GM21825 (cell line): Measurements from ENCODE around the gene ENTPD2.
A peak's percentile ranks its signal among the peaks of the same experiment; 100 is the strongest.

Source experiments
- ATAC-seq: cut with Tn5 transposase; IDR thresholded peaks from one replicate; pipeline ENCODE4 v1.9.1; 2021; ENCODE audit warnings: mild to moderate bottlenecking, moderate library complexity; ENCODE audit not compliant: unreplicated experiment

Gene ENTPD2

DNA sequence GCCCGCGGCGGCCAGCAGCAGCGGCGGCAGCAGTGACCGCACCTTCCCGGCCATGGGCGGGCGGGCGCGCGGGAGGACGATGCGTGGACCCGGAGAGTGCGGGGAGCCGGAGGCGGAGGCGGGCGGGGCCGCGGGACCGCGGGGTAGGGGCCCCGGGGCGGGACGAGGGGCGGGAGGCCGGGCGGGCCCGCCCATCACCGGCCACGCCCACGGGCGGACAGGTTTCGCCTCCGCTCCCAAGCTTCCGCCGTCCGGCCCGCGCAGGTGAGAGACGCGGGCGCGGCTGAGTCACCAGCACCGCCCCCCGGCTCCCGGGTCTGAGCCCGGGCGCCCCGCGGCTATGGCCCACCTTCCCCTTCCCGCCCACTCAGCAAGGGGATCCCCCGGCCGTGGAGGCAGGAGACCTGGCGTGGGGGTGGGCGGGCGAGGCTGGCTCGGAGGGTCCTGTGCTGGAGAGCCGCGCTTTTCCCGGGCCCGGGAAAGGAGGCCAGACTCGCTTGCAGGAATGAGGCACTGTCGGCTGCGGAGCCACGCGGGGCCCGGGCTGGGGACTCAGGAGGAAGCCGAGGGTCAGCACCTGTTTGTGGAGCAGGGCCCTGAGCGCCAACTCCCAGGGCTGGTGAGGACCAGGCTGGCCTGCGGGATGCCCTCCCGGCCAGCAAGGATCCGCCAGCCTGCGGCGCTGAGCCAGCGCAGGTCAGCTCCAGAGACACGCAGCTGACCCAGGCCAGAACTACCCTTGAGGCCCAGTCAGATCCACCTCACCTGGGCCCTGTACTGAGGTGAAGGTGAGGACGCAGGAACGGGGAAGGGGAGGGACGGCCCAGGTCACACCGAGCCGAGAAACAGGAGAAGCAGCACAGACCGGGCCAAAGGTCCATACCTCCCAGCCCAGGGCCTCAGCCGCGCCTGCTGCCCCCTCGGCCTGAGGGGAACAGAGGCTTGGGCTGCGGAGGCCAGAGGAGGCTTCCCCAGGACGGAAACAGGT, at the start of gene ENTPD2:
TSS of gene ENTPD2 (minus strand) at position 118 of the 988 bp plus-strand sequence. CDS start at position 54, 64 bp downstream.
- ATAC-seq, result no peak

DNA sequence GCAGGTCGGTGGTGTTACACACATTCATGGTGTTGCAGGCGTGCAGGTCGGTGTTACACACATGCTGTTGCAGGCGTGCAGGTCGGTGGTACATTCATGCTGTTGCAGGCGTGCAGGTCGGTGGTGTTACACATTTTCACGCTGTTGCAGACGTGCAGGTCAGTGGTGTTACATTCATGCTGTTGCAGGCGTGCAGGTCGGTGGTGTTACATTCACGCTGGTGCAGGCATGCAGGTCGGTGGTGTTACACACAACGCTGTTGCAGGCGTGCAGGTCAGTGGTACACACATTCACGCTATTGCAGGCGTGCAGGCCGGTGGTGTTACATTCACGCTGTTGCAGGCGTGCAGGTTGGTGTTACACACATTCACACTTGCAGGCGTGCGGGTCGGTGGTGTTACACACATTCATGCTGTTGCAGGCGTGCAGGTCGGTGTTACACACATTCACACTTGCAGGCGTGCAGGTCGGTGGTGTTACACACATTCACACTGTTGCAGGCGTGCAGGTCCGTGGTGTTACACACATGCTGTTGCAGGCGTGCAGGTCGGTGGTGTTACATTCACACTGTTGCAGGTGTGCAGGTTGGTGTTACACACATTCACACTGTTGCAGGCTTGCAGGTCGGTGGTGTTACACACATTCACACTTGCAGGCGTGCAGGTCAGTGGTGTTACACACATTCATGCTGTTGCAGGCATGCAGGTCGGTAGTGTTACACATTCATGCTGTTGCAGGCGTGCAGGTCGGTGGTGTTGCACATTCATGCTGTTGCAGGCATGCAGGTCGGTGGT, 49.5 kb upstream of the ENTPD2 start:
- no peak for ATAC-seq

DNA sequence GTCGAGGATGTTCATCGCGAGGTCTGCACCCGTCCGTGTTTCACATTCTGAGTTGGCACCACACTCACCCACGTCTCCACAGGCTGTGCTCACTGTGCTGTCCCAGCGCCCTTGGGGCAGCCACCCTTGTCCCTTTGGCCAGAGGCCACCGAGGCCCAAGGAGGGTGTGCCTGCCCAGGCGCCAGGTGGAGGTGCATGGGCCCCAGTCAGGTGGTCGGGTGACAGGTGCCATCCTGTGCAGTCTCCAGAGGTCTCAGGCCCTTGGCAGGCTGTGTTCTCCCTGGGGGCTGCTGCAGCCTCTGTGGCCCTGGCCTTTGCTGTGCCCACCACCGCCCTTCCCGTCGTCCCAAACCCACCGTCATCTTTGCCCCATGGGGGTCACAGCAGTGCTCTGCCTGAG, 45.4 kb upstream of the ENTPD2 start:
- no peak for ATAC-seq

DNA sequence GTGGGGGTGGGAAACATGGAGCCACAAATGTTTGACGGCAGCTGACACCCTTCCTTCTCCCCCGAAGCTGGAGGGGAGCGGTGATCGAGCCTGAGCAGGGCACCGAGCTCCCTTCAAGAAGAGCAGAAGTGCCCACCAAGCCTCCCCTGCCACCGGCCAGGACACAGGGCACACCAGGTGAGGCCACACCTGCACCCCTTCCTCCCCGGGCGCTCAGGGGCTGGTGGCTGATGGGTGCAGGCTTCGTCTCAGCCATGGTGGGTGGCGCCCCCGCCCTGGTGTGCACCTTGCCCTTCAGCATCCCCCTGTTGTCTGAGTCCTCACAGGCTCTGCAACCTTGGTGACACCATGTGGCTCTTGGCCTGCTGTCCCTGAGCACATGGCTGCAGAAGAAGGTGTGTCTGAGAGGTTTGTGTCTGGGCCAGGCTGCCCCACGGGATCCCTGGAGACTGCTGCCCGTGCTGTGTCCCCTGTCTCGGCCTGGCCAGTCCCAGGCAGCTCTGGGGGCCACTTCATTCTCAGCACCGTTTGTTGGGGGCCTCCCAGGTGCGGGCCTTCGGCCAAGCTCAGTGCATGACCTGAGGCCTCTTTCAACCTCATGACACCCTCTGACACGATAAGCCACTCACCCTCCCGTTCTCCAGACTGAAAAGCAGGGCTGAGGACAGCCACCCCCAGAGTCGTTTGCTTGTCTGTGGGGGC, 44.1 kb upstream of the ENTPD2 start:
- ATAC-seq, result no peak

DNA sequence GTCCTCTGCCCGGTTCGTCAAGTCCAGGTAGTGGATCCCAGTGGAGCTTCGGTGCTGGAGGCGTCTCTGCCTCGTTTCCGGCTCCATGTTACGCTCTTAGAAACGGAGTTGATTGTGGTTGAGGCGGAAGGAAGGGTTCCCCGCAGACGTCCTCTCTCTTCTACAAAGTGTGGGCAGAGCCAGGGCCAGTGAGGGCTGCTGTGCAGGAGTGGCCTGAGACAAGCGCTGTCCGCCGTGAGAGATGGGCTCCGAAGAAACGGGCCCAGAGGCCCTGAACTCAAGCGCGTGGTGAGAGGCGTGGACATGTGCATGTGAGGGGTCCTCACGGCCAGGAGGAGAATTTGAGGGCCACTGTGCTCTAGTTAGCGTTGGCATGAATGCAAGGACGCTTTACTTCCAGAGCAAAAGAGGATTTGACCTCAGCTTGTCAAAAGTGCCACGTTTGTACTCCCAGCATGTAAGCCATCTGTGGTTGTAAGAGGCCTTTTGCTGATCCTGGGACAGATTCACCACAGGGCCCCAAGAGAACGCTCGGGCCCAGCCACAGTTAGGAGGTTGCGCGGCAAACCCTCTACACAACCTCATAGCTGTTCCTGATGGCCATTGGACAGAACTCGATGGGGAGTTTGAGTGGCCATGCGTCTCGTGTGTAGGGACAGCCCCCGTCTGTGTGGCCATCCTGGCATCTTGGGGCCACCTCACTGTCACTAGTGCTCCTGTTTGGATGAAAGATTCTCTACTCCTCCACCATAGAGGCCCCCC, 43.1 kb upstream of the ENTPD2 start:
- no peak for ATAC-seq

DNA sequence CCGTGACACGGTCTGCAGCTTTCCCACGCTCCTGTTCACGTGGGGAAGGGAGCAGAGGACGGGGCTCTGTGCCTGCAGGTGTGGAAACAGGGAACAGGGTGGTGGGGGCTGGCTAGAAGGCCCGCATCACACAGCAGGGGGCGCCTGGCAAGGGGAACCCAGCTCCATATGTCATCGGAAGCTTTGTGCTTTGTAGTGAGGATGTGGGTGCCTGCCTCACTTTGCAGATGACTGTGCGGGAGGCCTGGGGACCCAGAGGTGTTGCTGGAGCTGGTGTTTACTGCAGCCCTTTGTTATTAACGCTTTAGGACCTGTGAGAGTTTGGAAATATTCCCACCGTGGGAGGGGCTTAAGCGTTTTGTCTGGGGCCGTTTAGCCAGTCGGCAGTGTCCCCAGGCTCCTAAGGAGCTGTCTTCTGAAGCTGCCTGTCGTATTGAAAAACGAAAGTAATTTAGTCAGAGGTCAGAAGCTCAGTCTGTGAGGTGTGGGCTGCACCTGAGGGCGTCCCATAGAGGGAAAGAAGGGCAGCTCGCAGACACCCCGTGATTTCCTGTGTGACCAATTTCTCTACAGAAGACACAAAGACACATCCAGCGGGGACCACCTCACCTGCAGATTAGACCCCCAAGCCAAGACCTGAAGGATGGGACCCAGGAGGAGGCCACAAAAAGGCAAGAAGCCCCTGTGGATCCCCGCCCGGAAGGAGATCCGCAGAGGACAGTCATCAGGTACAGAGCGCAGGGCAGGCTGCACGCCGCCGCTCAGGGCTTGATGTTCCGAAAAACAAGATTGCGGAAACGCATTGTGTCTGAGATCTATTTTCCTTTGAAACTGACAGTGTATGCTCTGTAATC, 42.0 kb upstream of the ENTPD2 start:
- peak; percentile 66 for ATAC-seq

DNA sequence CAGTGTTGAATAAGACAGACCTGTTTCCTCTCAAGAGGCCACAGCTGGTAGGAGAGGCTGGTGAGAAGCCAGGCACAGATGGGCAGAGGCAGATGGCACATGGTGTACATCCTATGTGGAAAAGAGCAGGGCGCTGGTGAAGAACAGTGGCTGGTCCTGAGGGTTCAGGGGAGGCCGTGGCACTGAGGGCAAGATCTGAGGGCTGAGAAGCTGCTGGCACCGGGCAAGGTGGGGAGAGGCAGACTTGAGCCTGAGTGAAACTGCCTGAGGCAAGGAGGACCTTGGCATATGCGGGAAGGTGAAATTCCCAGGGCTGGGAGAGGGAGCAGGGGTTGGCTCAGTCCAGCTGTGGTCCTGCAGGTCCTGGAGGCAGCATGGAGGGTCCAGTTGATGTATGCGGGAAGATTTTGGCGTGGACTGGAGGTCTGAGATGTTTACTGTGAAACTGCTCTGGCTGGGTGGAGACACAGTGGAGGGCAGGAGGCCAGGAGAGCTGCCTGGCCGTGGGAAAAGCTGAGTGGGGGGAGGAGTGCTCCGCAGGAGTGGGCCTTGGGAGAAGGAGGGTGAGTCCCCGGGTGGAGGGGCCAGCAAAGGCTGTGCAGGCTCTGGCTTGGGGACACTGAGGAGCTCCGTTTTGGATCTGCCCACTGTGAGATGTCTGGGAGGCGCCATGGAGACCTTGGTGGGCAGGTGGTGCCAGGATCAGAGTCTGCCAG, 35.5 kb upstream of the ENTPD2 start:
- no peak for ATAC-seq

DNA sequence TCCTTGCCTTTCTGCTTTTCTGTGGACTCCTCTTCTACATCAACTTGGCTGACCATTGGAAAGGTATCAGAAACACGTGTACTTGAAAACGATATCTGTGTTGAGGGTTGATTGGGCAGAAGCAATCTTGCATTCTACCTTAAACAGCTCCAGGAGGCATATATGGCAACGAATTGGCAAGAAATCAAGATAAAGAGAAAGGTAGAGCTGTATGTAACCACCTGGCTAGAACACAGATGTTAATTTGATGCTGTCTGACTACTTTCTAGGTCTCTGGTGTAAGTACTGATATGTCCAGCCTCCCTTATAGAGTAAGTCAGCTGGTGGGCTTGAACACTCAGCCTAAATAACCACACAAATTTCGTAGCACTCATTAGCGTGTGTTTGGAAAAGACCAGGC, 34.3 kb upstream of the ENTPD2 start:
- ATAC-seq, result no peak

DNA sequence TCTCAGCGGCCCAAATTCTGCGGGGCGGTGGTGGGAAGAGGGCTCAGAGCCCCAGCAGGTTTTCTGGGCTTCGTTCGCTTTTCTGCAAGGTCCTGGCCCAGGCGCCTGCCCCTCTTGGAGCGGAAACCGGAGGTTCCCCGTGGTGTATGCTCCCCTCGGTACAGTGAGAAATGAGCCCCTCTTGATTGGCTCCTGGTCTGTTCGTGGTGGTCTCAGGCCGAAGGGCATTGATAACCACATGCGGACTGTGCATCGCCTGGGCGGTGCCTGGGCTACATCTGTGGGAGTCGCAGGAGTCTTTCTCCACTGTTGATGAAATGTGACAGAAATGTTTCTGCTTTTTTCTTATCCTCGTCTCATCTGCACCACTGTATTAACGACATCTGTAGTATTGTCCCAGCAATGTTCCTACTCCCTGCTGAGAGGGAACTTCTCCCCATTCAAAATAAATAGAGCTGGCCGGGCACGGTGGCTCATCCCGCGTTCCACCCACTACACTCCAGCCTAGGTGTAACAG, 33.6 kb upstream of the ENTPD2 start:
- ATAC-seq, result peak; percentile 0

DNA sequence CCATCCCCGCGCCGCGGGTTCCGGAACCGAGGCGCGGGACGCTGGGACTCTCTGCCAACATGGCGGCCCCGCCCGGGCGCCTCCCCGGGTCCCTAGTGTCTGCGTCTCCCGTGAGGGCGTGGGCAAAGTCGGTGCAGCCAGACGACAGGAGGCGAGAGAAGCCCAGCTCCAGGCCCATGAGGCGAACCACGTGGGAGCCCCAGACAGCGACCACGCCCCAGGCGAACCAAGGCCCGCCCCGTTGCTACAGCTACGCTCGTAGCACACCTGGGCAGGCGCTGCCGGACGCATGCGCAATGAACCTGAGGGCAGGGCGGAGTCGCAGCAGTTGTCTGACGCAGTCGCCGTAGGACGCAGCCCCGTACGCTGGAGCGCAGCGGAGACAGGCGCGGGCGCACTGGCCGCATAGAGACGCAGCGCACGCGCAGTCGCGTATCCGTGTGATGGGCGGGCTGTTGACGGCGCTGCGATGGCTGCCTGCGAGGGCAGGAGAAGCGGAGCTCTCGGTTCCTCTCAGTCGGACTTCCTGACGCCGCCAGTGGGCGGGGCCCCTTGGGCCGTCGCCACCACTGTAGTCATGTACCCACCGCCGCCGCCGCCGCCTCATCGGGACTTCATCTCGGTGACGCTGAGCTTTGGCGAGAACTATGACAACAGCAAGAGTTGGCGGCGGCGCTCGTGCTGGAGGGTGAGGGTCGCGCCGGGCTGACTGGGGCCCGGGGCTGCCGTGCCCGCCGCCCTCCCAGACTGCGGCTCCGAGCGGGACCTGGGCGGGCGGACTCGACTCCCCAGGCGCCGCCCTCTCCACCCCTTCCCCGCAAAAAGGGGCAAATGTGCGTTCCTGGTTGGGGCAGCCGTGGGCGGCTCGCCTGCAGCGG, 32.9 kb upstream of the ENTPD2 start, which contains the start of gene MAN1B1:
TSS of gene MAN1B1 (plus strand) at position 455 of the 878 bp plus-strand sequence. CDS start at position 470, 15 bp downstream.
- peak; percentile 66 for ATAC-seq

DNA sequence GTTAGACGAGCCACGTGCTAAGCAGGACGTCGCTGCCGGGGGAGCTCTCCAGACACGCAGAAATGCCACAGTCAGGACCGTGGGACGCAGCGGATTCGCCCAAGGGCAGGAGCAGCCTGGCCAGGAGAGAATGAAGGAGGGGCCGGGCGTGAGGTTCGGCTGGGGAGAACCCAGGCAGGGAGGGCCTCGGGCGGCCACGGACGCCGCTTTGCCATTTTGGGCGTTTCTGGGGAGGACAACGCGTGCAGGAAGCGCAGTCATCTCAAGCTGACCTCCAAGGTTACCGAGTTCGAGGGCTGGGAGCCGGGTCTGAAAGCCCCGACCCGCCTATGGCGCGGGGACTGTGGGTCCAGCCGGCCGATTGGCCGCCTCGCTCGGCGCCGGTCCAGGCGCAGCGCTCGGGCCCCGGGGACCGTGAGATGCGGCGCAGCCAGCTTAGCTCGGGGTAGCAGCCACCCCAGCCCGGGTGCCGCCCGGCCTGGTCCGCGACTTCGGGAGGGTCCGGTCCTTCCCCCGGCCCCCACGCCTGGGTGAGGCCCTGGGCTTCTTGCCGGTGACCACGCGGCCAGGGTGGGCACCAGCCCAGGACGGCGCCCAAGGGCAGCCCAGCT, 32.2 kb upstream of the ENTPD2 start:
- ATAC-seq, result peak; percentile 6

DNA sequence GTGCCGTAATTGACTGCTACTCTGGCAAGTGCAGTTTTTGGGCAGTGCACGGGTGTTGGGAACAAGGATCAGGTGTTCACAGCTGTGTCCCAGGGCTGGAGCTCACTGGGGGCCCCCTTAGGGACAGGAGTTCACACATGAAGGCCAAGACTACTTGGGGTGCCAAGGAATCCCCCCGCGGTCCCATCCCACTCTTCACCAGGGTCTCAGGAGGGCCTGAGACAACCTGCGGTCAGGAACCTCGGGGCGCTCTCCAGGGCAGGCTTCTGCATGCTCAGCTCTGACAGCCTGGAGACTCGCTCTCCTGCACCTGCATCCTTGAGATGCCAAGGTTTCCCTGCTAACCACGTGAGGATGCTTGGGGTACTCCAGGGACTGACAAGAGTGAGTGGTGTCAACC, 30.7 kb upstream of the ENTPD2 start:
- no peak for ATAC-seq

DNA sequence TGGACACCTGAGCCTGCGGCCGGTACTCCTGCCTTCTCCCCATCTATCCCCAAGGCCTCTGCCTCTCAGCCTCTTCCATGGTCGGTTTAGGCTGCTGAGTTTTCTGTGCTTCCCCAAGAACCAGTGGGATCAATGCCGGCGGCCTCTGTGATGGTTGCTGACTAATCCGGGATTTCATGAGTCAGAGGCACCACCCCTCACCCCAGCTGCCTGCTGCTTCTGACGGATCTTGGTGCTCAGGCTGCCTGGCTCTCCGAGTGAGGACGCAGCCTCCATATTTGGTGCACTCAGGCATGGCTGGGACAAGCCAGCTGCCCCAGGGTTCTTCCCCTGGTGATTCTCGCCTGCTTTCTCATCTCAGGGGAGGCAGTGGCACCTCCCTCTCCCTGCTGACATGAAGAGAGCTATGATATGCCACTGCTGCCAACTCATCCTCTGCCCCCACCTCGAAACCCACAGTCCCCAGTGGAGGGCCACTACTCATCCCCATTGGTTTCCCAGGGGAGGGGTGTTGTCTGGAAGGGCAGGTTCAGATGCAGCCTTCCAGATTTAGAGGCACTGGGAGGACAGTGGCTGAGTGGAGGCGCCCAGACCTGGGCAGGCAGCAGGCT, 29.6 kb upstream of the ENTPD2 start:
- no peak for ATAC-seq

DNA sequence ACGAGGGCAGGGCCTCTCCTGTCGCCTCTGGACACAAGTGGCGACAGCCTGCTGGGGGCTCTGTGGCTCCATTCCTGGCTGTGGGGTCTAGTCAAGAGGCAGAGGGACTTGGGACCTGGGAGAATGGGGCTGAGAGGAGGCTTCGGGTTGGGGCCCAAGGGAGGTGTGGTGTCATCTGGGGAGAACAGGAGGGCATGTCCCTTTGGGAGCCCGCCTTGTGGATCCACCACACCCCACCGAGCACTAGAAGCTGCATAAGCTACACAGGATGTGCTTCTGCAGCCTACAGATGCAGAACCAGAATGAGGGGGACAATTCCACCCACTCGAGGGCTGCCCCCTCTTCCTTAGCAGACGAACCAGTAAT, 29.0 kb upstream of the ENTPD2 start:
- ATAC-seq, result no peak

DNA sequence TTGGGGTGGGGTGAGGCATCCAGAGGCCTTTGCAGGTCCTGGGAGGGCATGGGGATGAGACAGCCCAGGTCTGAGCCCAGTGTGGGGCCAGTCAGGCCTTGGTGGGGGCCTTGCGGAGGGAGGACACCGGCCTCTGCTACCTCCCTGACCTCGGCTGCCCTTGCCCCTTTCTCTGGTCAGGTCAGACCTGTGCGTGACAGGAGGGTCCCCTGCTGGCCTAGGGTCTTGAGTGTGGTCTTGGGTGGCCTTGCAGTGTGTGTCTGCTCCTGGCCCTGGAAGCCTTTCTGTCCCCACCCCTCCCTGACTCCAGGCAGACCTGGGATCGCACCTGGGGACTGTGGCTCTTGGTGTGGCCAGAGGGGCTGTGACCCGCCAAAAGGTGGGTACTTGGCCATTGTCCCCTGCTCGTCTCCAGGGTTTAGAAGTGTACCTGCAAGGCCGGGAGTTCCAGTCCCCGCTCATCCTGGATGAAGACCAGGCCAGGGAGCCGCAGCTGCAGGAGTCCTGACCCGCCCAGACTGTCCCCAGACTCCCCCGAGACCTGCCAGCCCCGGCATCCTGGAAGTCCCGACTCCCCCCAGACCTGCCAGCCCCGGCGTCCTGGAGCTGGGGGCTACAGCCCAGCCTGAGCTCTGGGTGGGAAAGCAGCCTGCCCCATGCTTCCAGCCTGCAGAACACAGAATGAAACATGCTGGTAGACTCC, 28.5 kb upstream of the ENTPD2 start:
- ATAC-seq, result no peak
